ENCODE results near the gene TOX3.

DNA sequence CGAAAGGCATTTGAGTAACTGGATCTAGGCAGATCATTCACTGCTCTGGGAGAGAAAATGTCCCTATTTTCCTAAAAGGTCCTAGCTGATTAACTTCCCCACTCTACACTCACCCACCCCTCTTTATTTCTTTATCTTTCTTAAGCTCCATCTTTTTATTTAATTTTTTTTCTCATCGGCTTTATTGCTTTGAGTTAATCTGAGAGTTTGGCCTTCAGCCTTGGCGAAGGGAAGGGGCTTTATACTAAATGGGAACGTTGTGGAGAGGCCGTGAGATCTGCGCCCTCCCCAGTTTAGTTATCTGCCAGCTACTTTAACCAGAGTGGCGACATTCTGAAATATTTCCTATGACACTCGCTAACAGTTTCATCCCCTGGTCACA lies 882 bp upstream of the TOX3 start:
- TF ChIP-seq POLR2A (IDR thresholded peaks at IDR 0.05; ENCODE audit: low read depth) (no peak), POLR2AphosphoS5 (IDR thresholded peaks at IDR 0.05) (no peak)
- TF ChIP-seq, protein P1, sequence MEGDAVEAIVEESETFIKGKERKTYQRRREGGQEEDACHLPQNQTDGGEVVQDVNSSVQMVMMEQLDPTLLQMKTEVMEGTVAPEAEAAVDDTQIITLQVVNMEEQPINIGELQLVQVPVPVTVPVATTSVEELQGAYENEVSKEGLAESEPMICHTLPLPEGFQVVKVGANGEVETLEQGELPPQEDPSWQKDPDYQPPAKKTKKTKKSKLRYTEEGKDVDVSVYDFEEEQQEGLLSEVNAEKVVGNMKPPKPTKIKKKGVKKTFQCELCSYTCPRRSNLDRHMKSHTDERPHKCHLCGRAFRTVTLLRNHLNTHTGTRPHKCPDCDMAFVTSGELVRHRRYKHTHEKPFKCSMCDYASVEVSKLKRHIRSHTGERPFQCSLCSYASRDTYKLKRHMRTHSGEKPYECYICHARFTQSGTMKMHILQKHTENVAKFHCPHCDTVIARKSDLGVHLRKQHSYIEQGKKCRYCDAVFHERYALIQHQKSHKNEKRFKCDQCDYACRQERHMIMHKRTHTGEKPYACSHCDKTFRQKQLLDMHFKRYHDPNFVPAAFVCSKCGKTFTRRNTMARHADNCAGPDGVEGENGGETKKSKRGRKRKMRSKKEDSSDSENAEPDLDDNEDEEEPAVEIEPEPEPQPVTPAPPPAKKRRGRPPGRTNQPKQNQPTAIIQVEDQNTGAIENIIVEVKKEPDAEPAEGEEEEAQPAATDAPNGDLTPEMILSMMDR (IDR thresholded peaks at IDR 0.05), result no peak
